T-cell (primary cell): ENCODE measurements around the gene HLA-A. TPM values are rescaled to one million over a fixed set of nuclear protein-coding genes. Genes with fewer than 3 reads are reported as not detected.

Experiments
- ATAC-seq, 4 experiments: fragments of 200-7000 bp in 3 of 4; fragments of 150-1000 bp in 1 of 4; cut with Tn5 transposase; replicated peaks in 1 of 4; 1 replicate in 3 of 4; 2 replicates in 1 of 4; pipeline ENCODE4 v1.10.0; 2021; ENCODE audit warnings: moderate library complexity in 3 of 4, mild to moderate bottlenecking in 2 of 4, moderate number of reproducible peaks in 1 of 4
- CTCF ChIA-PET, 2 donors: fragments of 300-600 bp; sonication (Branson Sonifier 250); formaldehyde crosslinking; loops; one replicate each; lab custom pipeline; 2022; ENCODE audit warnings: antibody characterized with exemption in 2 of 2; lab: Charles Lee
- POLR2A ChIA-PET, 2 donors: fragments of 300-600 bp; sonication (Branson Sonifier 250); formaldehyde crosslinking; loops; one replicate each; lab custom pipeline; 2022; ENCODE audit warnings: antibody characterized with exemption in 2 of 2; lab: Charles Lee
- DNase-seq, 35 experiments: peaks; one replicate each; pipeline versions ENCODE4 v3.0.0 to v3.0.0-alpha.2; 2013 to 2023
- H3K27ac ChIP-seq: one replicate; pipeline ENCODE4 v1.5.1; 2013; ENCODE audit warnings: low read length
- H3K27me3 ChIP-seq, 2 experiments: replicated peaks in 1 of 2; 1 replicate in 1 of 2; 2 replicates in 1 of 2; pipeline versions ENCODE4 v1.6.1 to v1.7.0; 2013; ENCODE audit warnings: low read length in 1 of 2, mixed read lengths in 1 of 2; ENCODE audit not compliant: control insufficient read depth in 2 of 2, insufficient read depth in 2 of 2; ENCODE audit errors: extremely low read depth in 1 of 2
- H3K36me3 ChIP-seq, 2 donors: 1 replicate in 1 of 2; 2 replicates in 1 of 2; pipeline versions ENCODE4 v1.6.1 to v1.7.0; 2013; ENCODE audit warnings: low read length in 1 of 2; ENCODE audit not compliant: control insufficient read depth in 2 of 2, insufficient read depth in 1 of 2; ENCODE audit errors: extremely low read depth in 1 of 2
- H3K4me1 ChIP-seq, 2 experiments: 1 replicate in 1 of 2; 2 replicates in 1 of 2; pipeline versions ENCODE4 v1.6.1 to v1.7.0; 2013; ENCODE audit warnings: low read length in 2 of 2, mixed read lengths in 1 of 2; ENCODE audit not compliant: insufficient read depth in 2 of 2, control insufficient read depth in 1 of 2; ENCODE audit errors: extremely low read depth in 1 of 2
- H3K4me3 ChIP-seq, 2 donors: 1 replicate in 1 of 2; 2 replicates in 1 of 2; pipeline versions ENCODE4 v1.5.1 to v1.7.0; 2013; ENCODE audit warnings: mild to moderate bottlenecking in 2 of 2, low read length in 1 of 2, moderate library complexity in 1 of 2; ENCODE audit not compliant: control insufficient read depth in 1 of 2; ENCODE audit errors: extremely low read depth in 1 of 2
- H3K9me3 ChIP-seq: 2 replicates; pipeline ENCODE4 v1.7.0; 2013
- H3K27ac Mint-ChIP-seq, 2 donors: one replicate each; pipeline ENCODE4 v1.8.0; 2020 to 2021; ENCODE audit warnings: mild to moderate bottlenecking in 2 of 2, mixed read lengths in 2 of 2
- H3K27me3 Mint-ChIP-seq, 2 donors: one replicate each; pipeline ENCODE4 v1.8.0; 2021 to 2022; ENCODE audit warnings: mixed read lengths in 2 of 2
- H3K36me3 Mint-ChIP-seq: one replicate; pipeline ENCODE4 v1.8.0; 2021; ENCODE audit warnings: mixed read lengths
- H3K4me1 Mint-ChIP-seq, 3 donors: one replicate each; pipeline ENCODE4 v1.8.0; 2020 to 2022; ENCODE audit warnings: mixed read lengths in 3 of 3, mild to moderate bottlenecking in 1 of 3
- H3K4me3 Mint-ChIP-seq, 3 donors: one replicate each; pipeline ENCODE4 v1.8.0; 2020 to 2022; ENCODE audit warnings: mild to moderate bottlenecking in 3 of 3, mixed read lengths in 3 of 3, moderate library complexity in 3 of 3
- H3K9me3 Mint-ChIP-seq, 3 donors: one replicate each; pipeline ENCODE4 v1.8.0; 2020 to 2022; ENCODE audit warnings: mixed read lengths in 3 of 3
- WGBS: methylation state at CpG from one replicate; pipeline ENCODE4 v1.1.5; 2013; ENCODE audit warnings: missing lambda C conversion rate; ENCODE audit not compliant: insufficient coverage; 5-methylcytosine and 5-hydroxymethylcytosine counted together
- total RNA-seq, 35 experiments: library from RNA in 6 of 35; stranded (reverse) in 6 of 35; fragments of 120-200 nt in 1 of 35; gene quantifications; one replicate each; pipeline versions ENCODE4 v1.2.1 to v1.2.4 and lab custom pipeline; 2013 to 2026

The HLA-A gene
- total RNA-seq, 5 donors from 2014 or later (not counting 1 experiment from before 2014, with no cell fraction given) = 1,578 to 2,596 (median 2,172) TPM

DNA sequence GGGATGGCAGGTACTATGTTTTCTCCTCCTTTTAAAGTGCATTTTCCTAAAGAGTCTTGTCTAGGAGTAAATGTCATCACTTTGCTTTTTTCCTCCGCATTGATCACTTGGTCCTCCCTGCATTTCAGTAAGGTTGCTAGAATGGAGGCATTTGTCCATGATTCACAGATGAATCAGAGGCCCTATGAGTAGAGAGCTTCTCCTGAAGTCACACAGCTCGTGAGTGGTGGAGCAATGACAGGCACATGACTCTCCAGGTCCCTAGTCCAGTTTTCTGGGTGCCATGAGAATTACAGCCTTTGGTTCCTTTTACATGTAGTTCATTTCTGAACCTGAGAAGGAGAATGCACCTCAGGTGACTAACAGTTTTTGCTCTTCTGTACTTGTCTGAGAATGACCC lies 50.5 kb downstream of the HLA-A start:
- no peaks in the 10 kb centered on the region for H3K4me1 ChIP-seq
- no peak for ATAC-seq

DNA sequence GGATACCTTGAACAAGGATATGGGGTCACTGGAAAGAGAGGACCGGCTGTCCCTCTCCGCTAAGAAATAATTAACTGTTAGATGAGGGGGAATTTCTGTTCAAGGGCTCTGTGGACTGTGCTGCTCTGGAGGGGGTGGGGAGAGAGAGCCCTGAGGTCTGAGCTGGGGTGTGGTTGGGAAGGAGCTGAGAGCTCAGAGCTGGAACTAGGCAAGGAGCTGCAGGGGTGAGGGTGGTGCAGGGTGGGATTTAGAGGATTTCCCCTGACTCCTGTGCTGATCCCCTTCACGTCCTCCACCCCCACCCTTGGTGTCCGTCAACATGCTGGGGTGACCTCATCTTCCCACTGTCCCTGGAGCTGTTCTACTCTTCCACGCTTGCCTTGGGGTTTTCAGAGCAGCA lies 52.5 kb downstream of the HLA-A start:
- H3K27me3 ChIP-seq = peaks cover 0 to 15% of the 10 kb centered on the region in 2 experiments
- WGBS = 100% methylated on average over 1 of the region's 5 CpGs
- H3K4me3 ChIP-seq = no peak overlapping the region
- no peaks in the 10 kb centered on the region for H3K9me3 ChIP-seq
- Mint-ChIP-seq H3K27ac (no peak overlapping the region), H3K27me3 (peaks cover 11 to 16% of the 10 kb centered on the region in 2 donors), H3K36me3 (no peaks in the 10 kb centered on the region), H3K4me1 (peaks cover 0 to under 1% (median 0%) of the 10 kb centered on the region in 3 donors), H3K4me3 (no peak overlapping the region), H3K9me3 (no peaks in the 10 kb centered on the region)
- no peak overlapping the region for H3K27ac ChIP-seq
- ChIA-PET POLR2A (no interaction called here), CTCF (no interaction called here)
- DNase-seq (no peak), ATAC-seq (no peak)
- H3K4me1 ChIP-seq = no peaks in the 10 kb centered on the region
- H3K36me3 ChIP-seq = no peaks in the 10 kb centered on the region

More for the DNA sequence above, 50.5 kb downstream of the HLA-A start:
- no peak for DNase-seq
- Histone ChIP-seq H3K27me3 (peaks cover 0 to 6% of the 10 kb centered on the region in 2 experiments), H3K9me3 (no peaks in the 10 kb centered on the region), H3K36me3 (no peaks in the 10 kb centered on the region), H3K27ac (no peak overlapping the region), H3K4me3 (no peak overlapping the region)
- Mint-ChIP-seq H3K4me1 (no peaks in the 10 kb centered on the region), H3K4me3 (no peak overlapping the region), H3K9me3 (no peaks in the 10 kb centered on the region), H3K36me3 (no peaks in the 10 kb centered on the region), H3K27ac (no peak overlapping the region), H3K27me3 (peaks cover 10 to 19% of the 10 kb centered on the region in 2 donors)
- POLR2A ChIA-PET = no interaction called here
- CTCF ChIA-PET = interaction anchor here in 1 of 2 donors (0.7 kb wide), 1 partner anchor 157 kb away, joined by 3 read pairs; no protein-coding TSS in a partner anchor
- WGBS = 89% methylated on average over 2 of the region's 2 CpGs

DNA sequence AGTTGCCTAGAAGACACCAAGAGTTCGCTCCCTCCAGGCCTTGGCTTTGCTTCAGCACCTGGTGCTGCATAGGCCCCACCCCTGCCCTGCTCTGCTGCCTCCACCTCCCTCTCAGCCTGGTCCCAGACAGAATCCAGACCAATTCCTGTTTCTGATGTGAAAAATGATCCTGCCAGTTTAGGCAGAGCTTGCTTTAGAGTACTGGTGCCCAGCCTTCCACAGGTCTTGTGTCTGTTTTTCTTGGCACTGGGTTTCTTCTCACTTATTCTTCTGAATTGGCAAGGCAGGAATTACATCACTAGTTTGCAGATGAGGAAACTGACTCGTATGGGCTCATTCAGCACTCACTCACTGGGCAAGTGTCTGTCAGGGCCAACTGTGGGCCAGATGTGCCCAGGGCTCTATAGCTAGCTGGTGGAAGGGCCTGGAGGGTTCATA lies 53.0 kb downstream of the HLA-A start:
- 58% methylated on average over 2 of the region's 2 CpGs for WGBS
- Histone ChIP-seq H3K4me3 (no peak overlapping the region), H3K27ac (no peak overlapping the region), H3K9me3 (no peaks in the 10 kb centered on the region), H3K4me1 (peaks cover 0 to 5% of the 10 kb centered on the region in 2 experiments), H3K36me3 (no peaks in the 10 kb centered on the region), H3K27me3 (peaks cover 0 to 15% of the 10 kb centered on the region in 2 experiments)
- ATAC-seq (no peak), DNase-seq (no peak)
- peaks cover 0 to 6% (median 4%) of the 10 kb centered on the region in 3 donors for H3K4me1 Mint-ChIP-seq
- POLR2A ChIA-PET = no interaction called here
- no peaks in the 10 kb centered on the region for H3K9me3 Mint-ChIP-seq
- CTCF ChIA-PET = interaction anchor here in 1 of 2 donors (0.6 kb wide), 1 partner anchor 160 kb away, joined by 3 read pairs; no protein-coding TSS in a partner anchor
- H3K4me3 Mint-ChIP-seq = no peak overlapping the region
- H3K27ac Mint-ChIP-seq = no peak overlapping the region
- H3K27me3 Mint-ChIP-seq = peaks cover 11 to 16% of the 10 kb centered on the region in 2 donors
- no peaks in the 10 kb centered on the region for H3K36me3 Mint-ChIP-seq

Other genes starting within 250 kb of the HLA-A start
- 100 to 1,000 TPM; 600 to 951 (median 748) TPM for gene HLA-F, start 219.1 kb upstream of the HLA-A start, total RNA-seq
- gene HLA-G, start 114.7 kb upstream of the HLA-A start, total RNA-seq = 1 to 10 TPM in 2 of 5 donors, under 1 TPM in 2, not detected in 1; 0.23 to 3.5 (median 0.86) TPM
- 10 to 100 TPM; 28.7 to 43.5 (median 36.5) TPM for gene POLR1H, start 118.7 kb downstream of the HLA-A start, total RNA-seq
- gene PPP1R11, start 124.7 kb downstream of the HLA-A start, total RNA-seq = 10 to 100 TPM; 47.2 to 61.4 (median 55.6) TPM
- not detected for gene RNF39, start 133.2 kb downstream of the HLA-A start, total RNA-seq
- gene TRIM31, start 170.6 kb downstream of the HLA-A start, total RNA-seq = under 1 TPM in 1 of 5 donors, not detected in 4; 0.44 TPM
- gene TRIM40, start 193.6 kb downstream of the HLA-A start, total RNA-seq = not detected
- not detected for gene TRIM10, start 218.7 kb downstream of the HLA-A start, total RNA-seq
- not detected for gene TRIM15, start 221.0 kb downstream of the HLA-A start, total RNA-seq